Retinal pigment epithelial cell (primary cell): ENCODE measurements around the gene USP24.
"Not testable (repeated sequence)": the region's sequence is repeated elsewhere in the genome, so short reads cannot be mapped to it uniquely, and the experiment has no call there.

Source experiments
- DNase-seq: peaks from one replicate; pipeline ENCODE4 v3.0.0-alpha.2; 2010; ENCODE audit warnings: low read depth
- H3K4me3 ChIP-seq: 2 replicates; pipeline ENCODE4 v1.5.1; 2011; ENCODE audit warnings: mild to moderate bottlenecking, low read length, control low read depth, moderate library complexity
- TF ChIP-seq, protein P1 (sequence below): conservative IDR thresholded peaks from 2 replicates; pipeline ENCODE4 v1.5.1; 2011; ENCODE audit warnings: low read depth, low read length, control low read depth, inconsistent platforms

USP24 gene

DNA sequence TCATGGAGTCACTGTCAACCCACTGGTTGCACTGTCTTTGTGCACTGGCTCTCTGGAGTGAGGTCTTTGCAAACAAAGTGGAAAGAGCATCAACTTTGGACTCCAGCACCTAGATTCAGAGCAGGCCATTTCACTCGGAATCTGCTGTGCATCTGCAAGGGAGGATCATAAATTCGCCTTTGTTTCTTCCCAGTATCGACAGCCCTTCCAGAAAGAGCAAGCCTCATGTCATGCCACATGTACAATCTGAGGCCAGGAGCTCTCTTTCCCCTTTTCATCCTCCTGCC is 176.7 kb downstream of the USP24 start:
- no peak for DNase-seq
- TF ChIP-seq, protein P1, sequence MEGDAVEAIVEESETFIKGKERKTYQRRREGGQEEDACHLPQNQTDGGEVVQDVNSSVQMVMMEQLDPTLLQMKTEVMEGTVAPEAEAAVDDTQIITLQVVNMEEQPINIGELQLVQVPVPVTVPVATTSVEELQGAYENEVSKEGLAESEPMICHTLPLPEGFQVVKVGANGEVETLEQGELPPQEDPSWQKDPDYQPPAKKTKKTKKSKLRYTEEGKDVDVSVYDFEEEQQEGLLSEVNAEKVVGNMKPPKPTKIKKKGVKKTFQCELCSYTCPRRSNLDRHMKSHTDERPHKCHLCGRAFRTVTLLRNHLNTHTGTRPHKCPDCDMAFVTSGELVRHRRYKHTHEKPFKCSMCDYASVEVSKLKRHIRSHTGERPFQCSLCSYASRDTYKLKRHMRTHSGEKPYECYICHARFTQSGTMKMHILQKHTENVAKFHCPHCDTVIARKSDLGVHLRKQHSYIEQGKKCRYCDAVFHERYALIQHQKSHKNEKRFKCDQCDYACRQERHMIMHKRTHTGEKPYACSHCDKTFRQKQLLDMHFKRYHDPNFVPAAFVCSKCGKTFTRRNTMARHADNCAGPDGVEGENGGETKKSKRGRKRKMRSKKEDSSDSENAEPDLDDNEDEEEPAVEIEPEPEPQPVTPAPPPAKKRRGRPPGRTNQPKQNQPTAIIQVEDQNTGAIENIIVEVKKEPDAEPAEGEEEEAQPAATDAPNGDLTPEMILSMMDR: no peak
- H3K4me3 ChIP-seq: no peak overlapping the region

DNA sequence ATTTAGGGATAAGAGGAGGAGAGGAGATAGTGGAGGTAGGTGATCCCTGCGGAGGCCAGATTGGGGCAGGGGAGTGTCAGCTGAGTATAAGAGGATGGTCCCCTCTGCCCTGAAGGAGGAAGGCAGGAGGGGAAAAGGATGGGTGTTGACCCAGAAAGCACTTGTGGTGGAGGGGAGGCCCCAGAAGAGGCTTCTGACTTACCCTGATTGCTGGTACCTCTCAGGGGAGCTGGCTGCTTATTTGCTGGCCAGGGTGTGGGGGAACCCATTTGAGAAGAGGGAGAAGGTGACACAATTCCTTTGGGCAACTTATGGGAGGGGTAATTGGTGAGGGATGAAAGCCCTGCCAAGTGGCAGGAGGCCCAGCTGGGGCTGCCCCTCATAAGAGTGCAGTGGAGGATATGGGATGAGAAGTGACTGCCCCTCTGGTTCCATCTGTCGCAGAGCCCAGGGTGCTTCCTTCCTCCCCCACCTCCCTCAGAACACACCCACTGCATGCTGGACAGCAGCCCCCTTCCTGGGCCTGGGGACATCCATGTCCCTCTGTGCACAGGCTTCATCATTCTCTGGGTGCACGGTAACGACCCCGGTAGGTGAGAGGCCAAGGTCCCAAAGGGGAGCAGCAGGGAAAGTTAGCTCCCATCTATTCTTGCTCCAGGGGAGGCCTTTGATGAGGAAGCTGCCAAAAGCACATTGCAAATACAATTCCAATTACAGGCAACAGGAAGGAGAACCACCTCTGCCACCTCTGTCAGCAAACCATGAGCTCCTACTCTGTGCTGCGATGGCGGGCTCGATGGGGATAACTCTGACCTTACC is 177.2 kb downstream of the USP24 start:
- no peak overlapping the region for H3K4me3 ChIP-seq
- TF ChIP-seq, protein P1: no peak
- DNase-seq: no peak

DNA sequence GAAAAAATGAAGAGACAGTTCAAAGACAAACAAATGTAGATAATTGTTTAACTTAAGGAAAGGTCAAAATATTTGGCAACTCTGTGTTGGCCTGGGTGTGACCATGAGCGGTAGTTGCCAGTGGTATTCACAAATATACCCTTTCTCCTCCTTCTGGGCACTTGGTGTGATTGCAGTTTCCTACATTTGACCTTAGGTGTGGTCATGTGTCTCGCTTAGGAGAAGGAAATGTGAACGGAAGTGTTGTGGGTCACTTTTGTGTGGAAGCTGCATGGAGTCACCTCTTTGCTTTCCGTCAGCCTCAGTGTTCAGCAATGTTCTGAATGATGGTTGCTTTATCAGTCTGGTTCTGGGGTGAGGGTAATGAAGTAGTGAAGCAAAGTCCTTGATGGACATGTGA is 179.3 kb downstream of the USP24 start:
- H3K4me3 ChIP-seq: no peak overlapping the region
- TF ChIP-seq, protein P1: no peak
- no peak for DNase-seq

DNA sequence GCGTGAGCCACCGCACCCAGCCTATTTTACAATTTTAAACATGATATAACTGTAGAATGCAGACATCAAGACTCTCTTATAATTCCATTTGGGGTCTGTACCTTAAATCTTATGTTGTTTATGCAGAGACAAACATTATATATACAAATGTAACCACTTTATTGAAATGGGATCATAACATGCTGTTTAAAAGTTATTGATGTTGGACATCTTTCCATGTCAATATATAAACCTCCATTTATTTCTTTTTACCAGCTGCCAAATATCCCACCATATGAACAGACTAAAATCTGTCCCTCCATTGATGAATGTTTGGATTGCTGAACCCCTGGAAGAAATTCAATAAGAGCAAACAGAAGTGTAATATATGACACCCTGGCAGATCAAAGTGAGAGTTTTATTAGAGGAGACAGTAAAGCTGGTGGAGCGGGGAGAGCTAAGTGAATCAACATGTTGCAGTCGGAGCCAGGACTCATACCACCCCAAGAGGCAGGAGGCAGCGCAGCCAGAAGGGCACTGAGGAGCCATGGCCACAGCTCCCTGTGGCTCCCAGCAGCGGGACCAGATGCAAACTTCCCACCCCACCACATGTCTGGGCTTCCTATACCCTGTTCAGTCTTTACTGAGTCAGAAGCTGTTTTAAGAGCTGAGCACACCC is 180.6 kb downstream of the USP24 start:
- DNase-seq: no peak
- no peak overlapping the region for H3K4me3 ChIP-seq
- TF ChIP-seq, protein P1: no peak

DNA sequence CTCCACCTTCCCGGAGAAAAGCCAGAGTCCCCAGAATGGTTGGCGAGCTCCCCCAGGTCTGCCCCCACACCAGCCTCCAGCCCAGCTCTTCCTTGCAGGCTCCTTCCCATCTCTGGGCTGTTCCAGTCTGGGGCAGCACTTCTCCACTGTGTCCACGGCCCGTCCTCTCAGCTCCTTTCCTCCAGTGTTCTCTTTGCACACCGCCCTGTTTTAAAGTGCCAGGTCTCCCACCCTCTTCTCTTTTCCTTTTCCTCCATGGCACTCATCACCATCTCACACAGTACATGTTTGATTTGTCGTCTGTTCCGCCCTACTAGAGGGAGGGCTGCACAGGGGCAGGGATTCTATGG is 181.9 kb downstream of the USP24 start:
- TF ChIP-seq, protein P1: no peak
- no peak for DNase-seq
- no peak overlapping the region for H3K4me3 ChIP-seq

DNA sequence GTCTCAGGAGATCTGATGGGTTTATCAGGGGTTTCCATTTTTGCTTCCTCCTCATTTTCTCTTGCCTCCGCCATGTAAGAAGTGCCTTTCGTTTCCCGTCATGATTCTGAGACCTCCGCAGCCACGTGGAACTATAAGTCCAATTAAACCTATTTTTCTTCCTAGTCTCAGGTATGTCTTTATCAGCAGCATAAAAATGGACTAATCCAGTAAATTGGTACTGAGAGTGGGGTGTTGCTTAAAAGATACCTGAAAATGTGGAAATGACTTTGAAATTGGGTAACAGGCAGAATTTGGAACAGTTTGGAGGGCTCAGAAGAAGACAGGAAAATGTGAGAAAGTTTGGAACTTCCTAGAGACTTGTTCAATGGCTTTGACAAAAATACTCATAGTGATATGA is 184.1 kb downstream of the USP24 start:
- not testable (repeated sequence) for DNase-seq, H3K4me3 ChIP-seq

DNA sequence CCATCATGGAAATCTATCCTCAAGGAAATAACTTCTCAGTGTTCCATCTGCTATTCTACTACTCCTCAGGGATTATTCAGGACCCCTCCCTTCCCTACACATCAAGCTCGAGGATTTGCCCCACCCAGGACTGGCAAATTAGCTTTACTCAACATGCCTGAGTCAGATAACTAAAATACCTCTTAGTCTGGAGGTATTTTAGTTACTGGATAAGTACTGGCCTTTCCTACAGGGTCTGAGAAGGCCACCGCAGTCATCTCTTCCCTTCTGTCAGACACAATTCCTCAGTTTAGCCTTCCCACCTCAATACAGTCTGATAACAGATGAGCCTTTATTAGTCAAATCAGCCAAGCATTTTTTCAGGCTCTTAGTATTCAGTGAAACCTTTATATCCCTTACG is 188.5 kb downstream of the USP24 start:
- H3K4me3 ChIP-seq, DNase-seq: not testable (repeated sequence)

DNA sequence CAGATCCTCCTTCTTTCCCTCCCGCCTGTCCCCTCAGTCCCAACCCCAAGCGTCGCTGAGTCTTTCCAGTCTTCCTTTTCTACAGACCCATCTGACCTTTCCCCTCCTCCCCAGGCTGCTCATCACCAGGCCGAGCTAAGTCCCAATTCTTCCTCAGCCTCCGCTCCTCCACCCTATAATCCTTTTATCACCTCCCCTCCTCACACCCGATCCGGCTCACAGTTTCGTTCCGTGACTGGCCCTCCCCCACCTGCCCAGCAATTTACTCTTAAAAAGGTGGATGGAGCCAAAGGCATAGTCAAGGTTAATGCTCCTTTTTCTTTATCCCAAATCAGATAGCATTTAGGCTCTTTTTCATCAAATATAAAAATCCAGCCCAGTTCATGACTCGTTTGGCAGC is 191.0 kb downstream of the USP24 start:
- not testable (repeated sequence) for H3K4me3 ChIP-seq, DNase-seq
